ENCODE data around the gene PRPH.

- TF ChIP-seq CTCF (IDR thresholded peaks at IDR 0.05): no peak
- no peak for TF ChIP-seq POLR2A (IDR thresholded peaks at IDR 0.05)
Measured at GRCh38 chr12:49345825-49346658, 51.1 kb downstream of the PRPH start.

All from lower leg skin (tissue), 3 donors.